ENCODE data around the gene ANKRD12.

DNA sequence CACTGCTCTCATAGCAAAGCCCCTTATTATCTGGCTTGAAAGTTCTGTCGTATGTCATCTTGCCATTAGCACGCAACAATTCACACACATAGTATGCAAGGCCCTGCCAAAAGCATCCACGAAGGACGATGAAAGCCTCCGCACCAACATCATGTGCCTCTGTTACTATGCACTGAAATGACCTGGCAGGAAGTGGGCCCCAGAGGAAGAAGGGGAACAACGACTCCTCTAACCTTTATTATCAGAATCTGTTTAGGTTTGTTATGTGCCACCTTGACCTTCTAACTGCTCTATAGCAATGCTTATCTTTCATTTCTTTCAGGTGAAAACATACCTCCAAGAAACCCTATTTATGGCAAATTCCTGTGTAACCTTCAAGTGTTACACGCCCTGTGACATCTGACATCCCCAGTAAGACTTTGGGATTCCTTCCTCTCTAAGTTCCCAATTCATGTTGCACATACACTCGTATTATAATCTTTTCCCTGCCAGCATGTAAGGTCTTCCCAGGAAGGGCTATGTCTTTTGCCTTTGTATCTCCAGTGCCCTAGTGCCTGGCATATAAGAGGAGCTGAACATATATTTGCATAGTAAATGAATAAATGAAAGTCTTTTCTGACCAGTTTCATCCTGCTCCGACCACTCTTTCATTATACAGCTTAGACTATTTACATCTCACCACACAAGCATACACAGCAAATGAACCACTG, 41.1 kb upstream of the ANKRD12 start:
- TF ChIP-seq CTCF (tag by site-specific recombination; IDR thresholded peaks at IDR 0.05), result no peak
- TF ChIP-seq, protein P1, sequence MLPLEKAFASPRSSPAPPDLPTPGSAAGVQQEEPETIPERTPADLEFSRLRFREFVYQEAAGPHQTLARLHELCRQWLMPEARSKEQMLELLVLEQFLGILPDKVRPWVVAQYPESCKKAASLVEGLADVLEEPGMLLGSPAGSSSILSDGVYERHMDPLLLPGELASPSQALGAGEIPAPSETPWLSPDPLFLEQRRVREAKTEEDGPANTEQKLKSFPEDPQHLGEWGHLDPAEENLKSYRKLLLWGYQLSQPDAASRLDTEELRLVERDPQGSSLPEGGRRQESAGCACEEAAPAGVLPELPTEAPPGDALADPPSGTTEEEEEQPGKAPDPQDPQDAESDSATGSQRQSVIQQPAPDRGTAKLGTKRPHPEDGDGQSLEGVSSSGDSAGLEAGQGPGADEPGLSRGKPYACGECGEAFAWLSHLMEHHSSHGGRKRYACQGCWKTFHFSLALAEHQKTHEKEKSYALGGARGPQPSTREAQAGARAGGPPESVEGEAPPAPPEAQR (tag by site-specific recombination; IDR thresholded peaks at IDR 0.05), result no peak
- TF ChIP-seq ZNF560 (tag by site-specific recombination; IDR thresholded peaks at IDR 0.05; ENCODE audit: borderline replicate concordance), result no peak
- TF ChIP-seq ZBTB49 (tag by site-specific recombination; IDR thresholded peaks at IDR 0.05; ENCODE audit: low read depth), result no peak
- TF ChIP-seq, protein P2, sequence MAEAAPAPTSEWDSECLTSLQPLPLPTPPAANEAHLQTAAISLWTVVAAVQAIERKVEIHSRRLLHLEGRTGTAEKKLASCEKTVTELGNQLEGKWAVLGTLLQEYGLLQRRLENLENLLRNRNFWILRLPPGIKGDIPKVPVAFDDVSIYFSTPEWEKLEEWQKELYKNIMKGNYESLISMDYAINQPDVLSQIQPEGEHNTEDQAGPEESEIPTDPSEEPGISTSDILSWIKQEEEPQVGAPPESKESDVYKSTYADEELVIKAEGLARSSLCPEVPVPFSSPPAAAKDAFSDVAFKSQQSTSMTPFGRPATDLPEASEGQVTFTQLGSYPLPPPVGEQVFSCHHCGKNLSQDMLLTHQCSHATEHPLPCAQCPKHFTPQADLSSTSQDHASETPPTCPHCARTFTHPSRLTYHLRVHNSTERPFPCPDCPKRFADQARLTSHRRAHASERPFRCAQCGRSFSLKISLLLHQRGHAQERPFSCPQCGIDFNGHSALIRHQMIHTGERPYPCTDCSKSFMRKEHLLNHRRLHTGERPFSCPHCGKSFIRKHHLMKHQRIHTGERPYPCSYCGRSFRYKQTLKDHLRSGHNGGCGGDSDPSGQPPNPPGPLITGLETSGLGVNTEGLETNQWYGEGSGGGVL (tag by site-specific recombination; IDR thresholded peaks at IDR 0.05), result no peak
- no peak for TF ChIP-seq ZNF513 (tag by site-specific recombination; IDR thresholded peaks at IDR 0.05)
- TF ChIP-seq, protein P3, sequence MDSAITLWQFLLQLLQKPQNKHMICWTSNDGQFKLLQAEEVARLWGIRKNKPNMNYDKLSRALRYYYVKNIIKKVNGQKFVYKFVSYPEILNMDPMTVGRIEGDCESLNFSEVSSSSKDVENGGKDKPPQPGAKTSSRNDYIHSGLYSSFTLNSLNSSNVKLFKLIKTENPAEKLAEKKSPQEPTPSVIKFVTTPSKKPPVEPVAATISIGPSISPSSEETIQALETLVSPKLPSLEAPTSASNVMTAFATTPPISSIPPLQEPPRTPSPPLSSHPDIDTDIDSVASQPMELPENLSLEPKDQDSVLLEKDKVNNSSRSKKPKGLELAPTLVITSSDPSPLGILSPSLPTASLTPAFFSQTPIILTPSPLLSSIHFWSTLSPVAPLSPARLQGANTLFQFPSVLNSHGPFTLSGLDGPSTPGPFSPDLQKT (IDR thresholded peaks at IDR 0.05; ENCODE audit: borderline replicate concordance, low read depth, low read length), result no peak
- no peak for TF ChIP-seq ZNF670 (tag by site-specific recombination; IDR thresholded peaks at IDR 0.05; ENCODE audit: low read depth)
- no peak for TF ChIP-seq ZNF791 (tag by site-specific recombination; IDR thresholded peaks at IDR 0.05)
- no peak for TF ChIP-seq ZBTB7A (tag by site-specific recombination; IDR thresholded peaks at IDR 0.05; ENCODE audit: low read depth)
- TF ChIP-seq ZNF585B (tag by site-specific recombination; IDR thresholded peaks at IDR 0.05), result no peak

Data from HEK293 (cell line).